ENCODE measurements around the gene KLF9.

Gene KLF9

DNA sequence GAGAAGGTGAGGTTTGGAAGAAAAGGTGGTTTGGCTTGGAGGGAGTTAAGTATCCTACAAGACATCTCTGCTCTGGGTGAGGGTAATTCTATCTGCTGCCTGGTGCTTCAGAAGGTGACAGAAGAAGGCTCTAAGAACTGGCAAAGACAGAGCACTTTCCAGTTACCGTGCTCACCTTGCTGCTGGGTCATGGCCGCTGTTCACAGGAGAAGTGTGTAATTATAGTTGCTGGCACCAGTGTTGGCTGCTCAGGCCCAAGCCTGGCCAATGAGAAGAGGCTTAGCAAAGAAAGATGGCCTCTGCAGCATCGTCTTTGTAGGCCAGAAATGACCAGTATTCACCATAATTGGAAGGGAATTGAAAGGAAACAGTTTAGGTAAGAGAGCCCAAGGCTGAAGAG lies 37.9 kb upstream of the KLF9 start:
- CTCF ChIA-PET, result interaction anchor here (1.4 kb wide), 1 partner anchor 12 kb away, joined by 5 read pairs; no protein-coding TSS in a partner anchor
- DNase-seq (ENCODE audit: low read depth, low spot score), result no peak
- TF ChIP-seq, protein P1, sequence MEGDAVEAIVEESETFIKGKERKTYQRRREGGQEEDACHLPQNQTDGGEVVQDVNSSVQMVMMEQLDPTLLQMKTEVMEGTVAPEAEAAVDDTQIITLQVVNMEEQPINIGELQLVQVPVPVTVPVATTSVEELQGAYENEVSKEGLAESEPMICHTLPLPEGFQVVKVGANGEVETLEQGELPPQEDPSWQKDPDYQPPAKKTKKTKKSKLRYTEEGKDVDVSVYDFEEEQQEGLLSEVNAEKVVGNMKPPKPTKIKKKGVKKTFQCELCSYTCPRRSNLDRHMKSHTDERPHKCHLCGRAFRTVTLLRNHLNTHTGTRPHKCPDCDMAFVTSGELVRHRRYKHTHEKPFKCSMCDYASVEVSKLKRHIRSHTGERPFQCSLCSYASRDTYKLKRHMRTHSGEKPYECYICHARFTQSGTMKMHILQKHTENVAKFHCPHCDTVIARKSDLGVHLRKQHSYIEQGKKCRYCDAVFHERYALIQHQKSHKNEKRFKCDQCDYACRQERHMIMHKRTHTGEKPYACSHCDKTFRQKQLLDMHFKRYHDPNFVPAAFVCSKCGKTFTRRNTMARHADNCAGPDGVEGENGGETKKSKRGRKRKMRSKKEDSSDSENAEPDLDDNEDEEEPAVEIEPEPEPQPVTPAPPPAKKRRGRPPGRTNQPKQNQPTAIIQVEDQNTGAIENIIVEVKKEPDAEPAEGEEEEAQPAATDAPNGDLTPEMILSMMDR (IDR thresholded peaks at IDR 0.05; ENCODE audit: insufficient read depth, low read length, missing control alignments), result no peak
- no peak overlapping the region for H3K4me3 ChIP-seq (ENCODE audit: low read depth, low read length)
- POLR2A ChIA-PET, result no interaction called here

DNA sequence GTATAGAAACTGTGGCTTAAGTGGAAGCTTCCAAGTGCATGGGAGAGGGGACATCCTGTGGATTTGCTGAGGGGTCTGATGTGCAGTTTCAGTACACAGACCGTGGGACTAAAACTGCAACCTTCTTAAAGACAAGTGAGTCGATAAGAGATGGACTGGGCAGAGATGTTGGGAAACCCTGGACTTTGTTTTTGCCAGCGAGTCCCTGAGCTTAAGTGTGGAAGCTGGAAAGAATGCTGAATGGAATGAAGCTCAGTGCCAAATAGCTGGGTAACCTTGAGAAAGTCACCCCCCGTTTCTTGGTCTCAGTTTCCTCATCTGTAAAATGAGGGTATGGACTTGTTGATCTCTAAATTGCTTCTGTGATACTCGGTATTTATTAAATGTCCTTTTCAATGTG lies 37.3 kb upstream of the KLF9 start:
- POLR2A ChIA-PET, result no interaction called here
- CTCF ChIA-PET, result interaction anchor here (1.4 kb wide), 1 partner anchor 11 kb away, joined by 5 read pairs; no protein-coding TSS in a partner anchor
- TF ChIP-seq, protein P1 (IDR thresholded peaks at IDR 0.05; ENCODE audit: insufficient read depth, low read length, missing control alignments), result no peak
- H3K4me3 ChIP-seq (ENCODE audit: low read depth, low read length), result no peak overlapping the region
- no peak for DNase-seq (ENCODE audit: low read depth, low spot score)

DNA sequence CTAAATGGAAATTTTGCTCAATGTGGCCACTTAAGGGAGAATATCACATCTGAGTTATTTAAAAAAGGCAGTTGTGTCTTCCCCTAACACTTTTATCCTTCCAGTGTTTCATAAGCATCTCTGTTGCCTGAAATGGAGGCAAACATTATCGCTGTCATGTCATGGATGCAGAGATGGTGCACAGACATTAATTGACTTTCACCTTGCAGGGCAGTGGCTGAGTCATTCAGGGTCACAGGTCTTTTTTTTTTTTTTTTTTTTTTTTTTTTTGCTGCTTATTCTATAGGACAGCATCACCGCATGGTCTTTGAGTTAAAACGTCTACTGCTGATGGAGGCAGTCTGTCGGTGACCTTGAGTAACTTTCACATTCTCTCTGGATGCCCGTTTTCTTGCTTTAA lies 36.3 kb upstream of the KLF9 start:
- POLR2A ChIA-PET, result no interaction called here
- TF ChIP-seq, protein P1 (IDR thresholded peaks at IDR 0.05; ENCODE audit: insufficient read depth, low read length, missing control alignments), result no peak
- CTCF ChIA-PET, result interaction anchor here (0.8 kb wide), 1 partner anchor 26 kb away, joined by 3 read pairs; no protein-coding TSS in a partner anchor
- DNase-seq (ENCODE audit: low read depth, low spot score), result no peak
- no peak overlapping the region for H3K4me3 ChIP-seq (ENCODE audit: low read depth, low read length)

DNA sequence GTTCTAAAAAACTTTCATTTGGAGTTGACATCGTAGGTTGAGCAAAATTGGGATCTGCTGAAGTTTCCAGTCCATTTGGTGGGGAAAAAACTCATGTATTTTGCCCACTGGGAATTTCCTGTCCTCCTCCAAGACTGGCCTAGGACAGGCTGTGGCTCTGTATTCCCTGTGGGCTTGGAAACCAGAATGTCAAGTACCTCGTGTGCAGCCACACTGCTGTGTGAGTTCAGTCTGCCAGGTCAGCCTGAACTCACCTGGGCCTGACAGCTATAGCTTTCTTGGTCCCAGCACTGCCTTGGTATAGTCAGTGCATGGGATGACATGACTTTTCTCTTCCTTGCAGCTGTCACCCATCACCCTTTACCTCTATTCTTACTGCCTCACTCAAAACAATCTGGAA lies 35.0 kb upstream of the KLF9 start:
- DNase-seq (ENCODE audit: low read depth, low spot score), result no peak
- no peak overlapping the region for H3K4me3 ChIP-seq (ENCODE audit: low read depth, low read length)
- TF ChIP-seq, protein P1 (IDR thresholded peaks at IDR 0.05; ENCODE audit: insufficient read depth, low read length, missing control alignments), result no peak
- POLR2A ChIA-PET, result no interaction called here
- CTCF ChIA-PET, result interaction anchor here (0.9 kb wide), 1 partner anchor 9 kb away, joined by 3 read pairs; no protein-coding TSS in a partner anchor

DNA sequence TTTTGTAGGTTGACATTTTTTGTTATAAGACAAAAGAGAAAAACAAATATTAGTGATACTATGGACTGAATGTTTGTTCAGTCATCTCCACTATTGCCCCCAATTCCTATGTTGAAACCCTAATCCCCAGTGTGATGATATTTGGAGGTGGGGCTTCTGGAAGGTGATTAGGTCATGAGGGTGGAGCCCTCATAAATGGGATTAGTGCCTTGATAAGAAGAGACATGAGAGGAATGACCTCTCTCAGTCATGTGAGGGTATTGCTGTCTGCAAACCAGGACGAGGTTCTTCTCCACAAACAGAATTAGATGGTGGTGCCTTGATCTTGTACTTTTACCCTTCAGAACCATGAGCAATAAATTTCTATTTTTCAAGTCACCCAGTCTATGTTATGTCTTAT lies 34.5 kb upstream of the KLF9 start:
- TF ChIP-seq, protein P1 (IDR thresholded peaks at IDR 0.05; ENCODE audit: insufficient read depth, low read length, missing control alignments), result no peak

DNA sequence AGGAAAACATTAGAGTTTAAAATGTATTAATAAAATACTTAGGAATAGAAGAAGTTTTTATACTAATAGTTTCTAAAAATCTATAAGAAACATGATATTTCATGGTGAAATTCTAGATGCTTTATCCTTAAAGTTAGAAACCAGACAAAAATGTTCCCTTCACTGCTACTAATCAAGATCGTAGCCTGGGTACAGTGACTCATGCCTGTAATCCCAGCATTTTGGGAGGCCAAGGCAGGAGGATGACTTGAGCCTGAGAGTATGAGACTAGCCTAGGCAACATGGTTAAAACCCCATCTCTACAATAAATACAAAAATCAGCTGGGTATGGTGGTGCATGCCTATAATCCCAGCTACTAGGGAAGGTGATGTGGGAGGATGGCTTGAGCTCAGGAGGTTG lies 30.4 kb upstream of the KLF9 start:
- ChIA-PET CTCF (no interaction called here), POLR2A (no interaction called here)
- TF ChIP-seq, protein P1 (IDR thresholded peaks at IDR 0.05; ENCODE audit: insufficient read depth, low read length, missing control alignments), result no peak
- no peak overlapping the region for H3K4me3 ChIP-seq (ENCODE audit: low read depth, low read length)
- DNase-seq (ENCODE audit: low read depth, low spot score), result no peak

More for the DNA sequence above, 34.5 kb upstream of the KLF9 start:
- CTCF ChIA-PET, result no interaction called here
- H3K4me3 ChIP-seq (ENCODE audit: low read depth, low read length), result no peak overlapping the region
- DNase-seq (ENCODE audit: low read depth, low spot score), result no peak
- POLR2A ChIA-PET, result no interaction called here
